NOMO-1 (cell line): ENCODE data around the gene PLTP.
"Not testable (repeated sequence)": the region's sequence is repeated elsewhere in the genome, so short reads cannot be mapped to it uniquely, and the experiment has no call there.

Source experiments
- DNase-seq, 2 experiments: peaks; one replicate each; lab custom pipeline; 2025; ENCODE audit not compliant: unreplicated experiment in 2 of 2; lab: John Stamatoyannopoulos, UW

PLTP gene, protein sequence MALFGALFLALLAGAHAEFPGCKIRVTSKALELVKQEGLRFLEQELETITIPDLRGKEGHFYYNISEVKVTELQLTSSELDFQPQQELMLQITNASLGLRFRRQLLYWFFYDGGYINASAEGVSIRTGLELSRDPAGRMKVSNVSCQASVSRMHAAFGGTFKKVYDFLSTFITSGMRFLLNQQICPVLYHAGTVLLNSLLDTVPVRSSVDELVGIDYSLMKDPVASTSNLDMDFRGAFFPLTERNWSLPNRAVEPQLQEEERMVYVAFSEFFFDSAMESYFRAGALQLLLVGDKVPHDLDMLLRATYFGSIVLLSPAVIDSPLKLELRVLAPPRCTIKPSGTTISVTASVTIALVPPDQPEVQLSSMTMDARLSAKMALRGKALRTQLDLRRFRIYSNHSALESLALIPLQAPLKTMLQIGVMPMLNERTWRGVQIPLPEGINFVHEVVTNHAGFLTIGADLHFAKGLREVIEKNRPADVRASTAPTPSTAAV

DNA sequence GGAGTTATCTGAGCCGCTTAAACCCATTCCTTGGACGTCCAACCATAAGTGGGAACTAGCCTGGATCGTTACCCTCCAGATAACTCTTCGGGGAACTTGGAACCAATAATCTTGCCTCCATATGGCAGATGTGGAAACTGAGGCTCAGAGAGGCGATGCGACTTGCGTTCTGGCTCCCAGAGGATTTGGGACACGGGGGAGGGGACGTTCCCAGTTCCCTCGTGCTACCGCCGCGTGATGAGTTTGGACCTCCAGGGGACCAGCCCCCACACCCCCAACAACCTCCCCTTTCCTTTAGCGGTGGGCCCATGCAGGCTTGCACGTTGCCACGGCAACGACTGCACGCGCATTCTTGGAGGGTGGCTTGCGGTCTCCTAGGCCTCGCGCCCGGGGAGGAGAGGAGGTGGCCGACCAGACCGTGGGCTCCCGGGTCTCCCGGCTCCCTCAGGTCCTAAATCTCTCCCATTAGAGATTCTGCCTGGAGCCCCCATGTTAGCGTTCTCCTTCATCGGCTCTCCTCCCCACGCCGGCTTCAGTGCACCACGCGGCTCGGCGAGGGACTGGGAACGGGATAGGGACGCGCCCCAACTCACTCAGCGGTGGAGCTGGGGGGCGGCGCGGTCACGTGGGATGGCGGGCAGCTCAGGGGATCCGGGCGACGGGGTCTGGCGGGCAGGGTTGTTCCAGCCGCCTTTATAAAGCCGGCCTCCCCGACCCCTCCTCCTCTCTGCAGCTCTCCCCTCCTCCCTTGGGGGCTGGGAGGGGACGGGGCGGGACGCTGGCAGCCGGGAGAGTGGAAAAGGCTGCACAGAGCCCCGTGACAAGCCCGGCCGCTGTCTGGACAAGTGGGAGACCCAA is at the start of gene PLTP:
TSS of gene PLTP (minus strand) at position 670 of the 858 bp plus-strand sequence. CDS start 703 bp downstream, outside the sequence.
- no peak for DNase-seq

GRCh38 chr20:45959956-45960630 is 48.1 kb upstream of the PLTP start:
- no peak for DNase-seq

- DNase-seq, result no peak
Observed at GRCh38 chr20:45959126-45959525, 47.2 kb upstream of the PLTP start.

DNA sequence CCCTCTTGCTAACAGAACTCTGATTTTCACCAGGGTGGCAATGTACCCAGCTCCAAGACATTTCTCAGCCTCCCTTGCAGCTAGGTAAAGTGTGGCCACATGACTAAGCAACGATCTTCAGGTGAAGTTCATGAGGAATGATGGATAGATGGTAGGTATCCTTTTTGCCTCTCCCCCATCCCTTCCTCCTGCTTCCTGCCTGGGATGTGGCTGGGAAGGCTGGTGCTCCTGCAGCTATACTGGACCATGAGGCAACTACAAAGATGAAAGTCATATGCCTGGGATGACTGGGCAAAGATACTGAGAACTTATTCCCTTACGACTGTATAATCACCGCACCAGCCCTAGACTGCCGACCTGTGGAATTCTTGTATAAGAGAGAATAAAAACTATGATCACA is 46.6 kb upstream of the PLTP start:
- DNase-seq, result no peak

DNA sequence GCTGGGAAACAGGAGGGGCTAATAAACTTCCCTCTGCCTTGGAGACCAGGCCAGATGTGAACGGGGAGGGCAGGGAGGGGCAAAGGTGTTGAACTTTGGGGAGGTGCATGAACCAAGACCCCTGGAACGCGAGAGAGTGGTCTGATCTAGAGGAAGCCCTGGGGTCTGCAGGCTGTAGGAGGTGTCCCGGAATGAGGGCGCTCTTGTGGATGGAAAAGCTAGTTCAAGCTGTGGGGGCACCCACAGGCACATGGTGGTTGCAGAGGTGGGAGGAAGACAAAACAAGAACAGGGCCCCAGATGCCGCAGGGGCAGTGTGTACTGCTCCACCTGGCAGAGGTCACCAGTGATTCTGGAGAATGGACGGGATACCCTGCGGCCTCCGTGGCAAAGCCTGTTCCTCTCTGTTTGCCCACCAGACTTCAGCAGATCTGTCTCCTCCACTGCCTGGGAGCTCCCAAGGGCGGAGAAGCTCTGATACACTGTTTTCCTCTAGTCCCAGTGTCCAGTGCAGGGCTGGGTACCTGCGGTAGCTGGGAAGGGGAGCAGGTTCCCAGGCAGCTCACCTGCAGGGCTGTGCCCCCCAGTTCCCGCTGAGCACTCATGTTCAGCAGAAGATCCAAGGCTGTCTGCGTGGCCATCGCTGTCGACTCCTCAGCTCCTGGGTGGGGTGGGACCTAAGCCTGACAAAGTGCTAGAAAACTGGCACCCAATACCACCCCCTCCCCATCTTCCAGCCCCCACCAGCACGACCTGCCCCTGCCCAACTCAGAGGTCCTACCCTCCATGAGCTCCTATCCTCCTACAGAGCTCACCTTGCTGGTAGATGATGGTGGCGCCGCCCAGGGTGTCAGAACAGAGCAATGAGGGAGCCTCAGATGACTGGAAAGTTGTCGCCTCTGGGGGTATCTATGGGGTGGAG is 45.3 kb upstream of the PLTP start:
- no peak for DNase-seq

- not testable (repeated sequence) for DNase-seq
Observed at GRCh38 chr20:45956326-45956725, 44.4 kb upstream of the PLTP start.

GRCh38 chr20:45953672-45954071 is 41.7 kb upstream of the PLTP start:
- DNase-seq, result no peak

- DNase-seq, result no peak
Observed at GRCh38 chr20:45952861-45953260, 40.9 kb upstream of the PLTP start.

- no peak for DNase-seq
Observed at GRCh38 chr20:45951925-45952834, 40.2 kb upstream of the PLTP start.

- no peak for DNase-seq
Observed at GRCh38 chr20:45950330-45950646, 38.3 kb upstream of the PLTP start.

GRCh38 chr20:45949542-45950329 is 37.8 kb upstream of the PLTP start:
- no peak for DNase-seq

- no peak for DNase-seq
Observed at GRCh38 chr20:45948742-45949541, 37.0 kb upstream of the PLTP start.

GRCh38 chr20:45948261-45948733 is 36.3 kb upstream of the PLTP start:
- DNase-seq, result no peak

DNA sequence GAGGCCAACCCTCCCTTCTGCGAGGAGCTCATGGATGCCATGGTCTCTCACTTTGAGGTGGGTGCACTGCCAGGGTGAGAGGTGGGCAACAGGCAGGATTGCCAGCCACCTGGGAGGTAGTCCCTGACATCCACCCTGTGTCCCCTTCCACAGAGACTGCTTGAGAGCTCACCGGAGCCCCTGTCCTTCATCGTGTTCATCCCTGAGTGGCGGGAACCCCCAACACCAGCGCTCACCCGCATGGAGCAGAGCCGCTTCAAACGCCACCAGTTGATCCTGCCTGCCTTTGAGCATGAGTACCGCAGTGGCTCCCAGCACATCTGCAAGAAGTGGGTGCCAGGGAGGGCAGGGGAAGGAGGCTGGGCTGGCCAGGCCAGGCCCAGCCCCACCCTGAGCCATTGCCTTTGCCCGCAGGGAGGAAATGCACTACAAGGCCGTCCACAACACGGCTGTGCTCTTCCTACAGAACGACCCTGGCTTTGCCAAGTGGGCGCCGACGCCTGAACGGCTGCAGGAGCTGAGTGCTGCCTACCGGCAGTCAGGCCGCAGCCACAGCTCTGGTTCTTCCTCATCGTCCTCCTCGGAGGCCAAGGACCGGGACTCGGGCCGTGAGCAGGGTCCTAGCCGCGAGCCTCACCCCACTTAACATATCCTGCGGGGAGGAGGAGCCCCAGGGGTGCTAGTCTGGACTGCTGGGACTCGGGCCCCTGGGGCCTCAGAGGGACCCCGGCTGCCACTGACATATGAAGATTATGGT is 35.3 kb upstream of the PLTP start:
- no peak for DNase-seq

- peak; percentile 97 to 99 for DNase-seq
Observed at GRCh38 chr20:45946149-45946970, 34.4 kb upstream of the PLTP start.

GRCh38 chr20:45945678-45946148 is 33.8 kb upstream of the PLTP start:
- peak; percentile 37 to 49 for DNase-seq
